Keratinocyte (primary cell): ENCODE data around the gene BDKRB2.

ENCODE experiments used
- EZH2 ChIP-seq: IDR thresholded peaks from one replicate; pipeline ENCODE4 v1.6.1; 2012; ENCODE audit warnings: inconsistent platforms, mild to moderate bottlenecking, low read length, moderate library complexity
- TF ChIP-seq, protein P1 (sequence below), 3 experiments: IDR thresholded peaks in 1 of 3; conservative IDR thresholded peaks in 1 of 3; optimal IDR thresholded peaks in 1 of 3; 2 replicates in 2 of 3; 3 replicates in 1 of 3; pipeline versions ENCODE3 to v1.5.1; 2011; ENCODE audit warnings: low read length in 3 of 3, mild to moderate bottlenecking in 3 of 3, moderate library complexity in 2 of 3, control low read depth in 1 of 3, inconsistent platforms in 1 of 3; ENCODE audit not compliant: insufficient read depth in 2 of 3; ENCODE audit errors: extremely low read depth in 1 of 3

- TF ChIP-seq, protein P1, sequence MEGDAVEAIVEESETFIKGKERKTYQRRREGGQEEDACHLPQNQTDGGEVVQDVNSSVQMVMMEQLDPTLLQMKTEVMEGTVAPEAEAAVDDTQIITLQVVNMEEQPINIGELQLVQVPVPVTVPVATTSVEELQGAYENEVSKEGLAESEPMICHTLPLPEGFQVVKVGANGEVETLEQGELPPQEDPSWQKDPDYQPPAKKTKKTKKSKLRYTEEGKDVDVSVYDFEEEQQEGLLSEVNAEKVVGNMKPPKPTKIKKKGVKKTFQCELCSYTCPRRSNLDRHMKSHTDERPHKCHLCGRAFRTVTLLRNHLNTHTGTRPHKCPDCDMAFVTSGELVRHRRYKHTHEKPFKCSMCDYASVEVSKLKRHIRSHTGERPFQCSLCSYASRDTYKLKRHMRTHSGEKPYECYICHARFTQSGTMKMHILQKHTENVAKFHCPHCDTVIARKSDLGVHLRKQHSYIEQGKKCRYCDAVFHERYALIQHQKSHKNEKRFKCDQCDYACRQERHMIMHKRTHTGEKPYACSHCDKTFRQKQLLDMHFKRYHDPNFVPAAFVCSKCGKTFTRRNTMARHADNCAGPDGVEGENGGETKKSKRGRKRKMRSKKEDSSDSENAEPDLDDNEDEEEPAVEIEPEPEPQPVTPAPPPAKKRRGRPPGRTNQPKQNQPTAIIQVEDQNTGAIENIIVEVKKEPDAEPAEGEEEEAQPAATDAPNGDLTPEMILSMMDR (optimal IDR thresholded peaks at IDR 0.05 in 1 of 3, IDR thresholded peaks at IDR 0.05 in 1 of 3, conservative IDR thresholded peaks at IDR 0.05 in 1 of 3; ENCODE audit: extremely low read depth in 1 of 3, insufficient read depth in 2 of 3, low read length in 3 of 3) = no peak
- TF ChIP-seq EZH2 = no peak
Measured at GRCh38 chr14:96225213-96225612, 20.6 kb downstream of the BDKRB2 start.
